CD4-positive, alpha-beta T cell (primary cell): ENCODE results near the gene GMEB2. TPM values are rescaled to one million over a fixed set of nuclear protein-coding genes. Genes with fewer than 3 reads are reported as not detected.

Experiments used
- ATAC-seq: fragments of 200-7000 bp; cut with Tn5 transposase; one replicate; pipeline ENCODE4 v1.10.0; 2022; ENCODE audit warnings: mild to moderate bottlenecking; ENCODE audit not compliant: poor library complexity
- CTCF ChIA-PET: fragments of 350-600 bp; sonication (Branson Sonifier 250); formaldehyde crosslinking; loops from one replicate; lab custom pipeline; 2021; ENCODE audit warnings: antibody characterized with exemption, inconsistent platforms; lab: Charles Lee
- POLR2A ChIA-PET: fragments of 350-600 bp; sonication (Branson Sonifier 250); formaldehyde crosslinking; loops from one replicate; lab custom pipeline; 2021; ENCODE audit warnings: antibody characterized with exemption, inconsistent platforms; lab: Charles Lee
- DNase-seq, 14 experiments: peaks; one replicate each; pipeline ENCODE4 v3.0.0-alpha.2; 2013 to 2020; ENCODE audit warnings: mixed read lengths in 2 of 14
- H3K27ac ChIP-seq, 2 donors: one replicate each; pipeline versions ENCODE4 v1.5.1 to v1.7.0; 2013; ENCODE audit warnings: low read length in 2 of 2, low read depth in 1 of 2, mild to moderate bottlenecking in 1 of 2
- H3K27me3 ChIP-seq, 2 experiments: 1 replicate in 1 of 2; 2 replicates in 1 of 2; pipeline versions ENCODE4 v1.6.1 to v1.7.0; 2013; ENCODE audit warnings: low read length in 2 of 2, control low read depth in 1 of 2, mild to moderate bottlenecking in 1 of 2, moderate library complexity in 1 of 2; ENCODE audit not compliant: insufficient read depth in 2 of 2, control insufficient read depth in 1 of 2
- H3K36me3 ChIP-seq: one replicate; pipeline ENCODE4 v1.6.1; 2013; ENCODE audit warnings: low read length, control low read depth; ENCODE audit not compliant: insufficient read depth
- H3K4me1 ChIP-seq: one replicate; pipeline ENCODE4 v1.6.1; 2013; ENCODE audit warnings: low read length, control low read depth; ENCODE audit not compliant: insufficient read depth
- H3K4me3 ChIP-seq: one replicate; pipeline ENCODE4 v1.5.1; 2013; ENCODE audit warnings: mild to moderate bottlenecking, low read length, moderate library complexity
- H3K9me3 ChIP-seq, 2 experiments: 1 replicate in 1 of 2; 2 replicates in 1 of 2; pipeline versions ENCODE4 v1.6.1 to v1.7.0; 2013; ENCODE audit warnings: low read length in 2 of 2, mild to moderate bottlenecking in 2 of 2, control low read depth in 1 of 2, moderate library complexity in 1 of 2; ENCODE audit not compliant: control insufficient read depth in 1 of 2, insufficient read depth in 1 of 2
- H3K27ac Mint-ChIP-seq: one replicate; pipeline ENCODE4 v1.8.0; 2020; ENCODE audit warnings: mixed read lengths
- H3K27me3 Mint-ChIP-seq: one replicate; pipeline ENCODE4 v1.8.0; 2021; ENCODE audit warnings: mixed read lengths
- H3K36me3 Mint-ChIP-seq: one replicate; pipeline ENCODE4 v1.8.0; 2021; ENCODE audit warnings: low read depth, mixed read lengths
- H3K4me1 Mint-ChIP-seq: one replicate; pipeline ENCODE4 v1.8.0; 2021; ENCODE audit warnings: low read depth, mixed read lengths
- H3K4me3 Mint-ChIP-seq: one replicate; pipeline ENCODE4 v1.8.0; 2020; ENCODE audit warnings: mild to moderate bottlenecking, mixed read lengths
- H3K9me3 Mint-ChIP-seq: one replicate; pipeline ENCODE4 v1.8.0; 2020; ENCODE audit warnings: mixed read lengths
- CTCF ChIP-seq: fragments of 200-600 bp; IDR thresholded peaks from one replicate; pipeline ENCODE4 v1.8.0; 2022; ENCODE audit warnings: antibody characterized with exemption, mild to moderate bottlenecking
- intact Hi-C, 2 experiments: fragments of 100-400 bp; cut with DNase I in 1 of 2; cut with micrococcal nuclease in 1 of 2; formaldehyde crosslinking; loops; one replicate each; pipeline versions ENCODE4 v1.15.1 to v1.9.0; 2023 to 2025; cut with DNase I, micrococcal nuclease
- total RNA-seq, 174 experiments: library from RNA in 2 of 174; stranded (reverse) in 2 of 174; gene quantifications; one replicate each; pipeline ENCODE4 v1.2.3 and lab custom pipeline; 2021 to 2026

The GMEB2 gene
- total RNA-seq, 2 experiments from 2014 or later = 32.9 to 34.0 TPM

DNA sequence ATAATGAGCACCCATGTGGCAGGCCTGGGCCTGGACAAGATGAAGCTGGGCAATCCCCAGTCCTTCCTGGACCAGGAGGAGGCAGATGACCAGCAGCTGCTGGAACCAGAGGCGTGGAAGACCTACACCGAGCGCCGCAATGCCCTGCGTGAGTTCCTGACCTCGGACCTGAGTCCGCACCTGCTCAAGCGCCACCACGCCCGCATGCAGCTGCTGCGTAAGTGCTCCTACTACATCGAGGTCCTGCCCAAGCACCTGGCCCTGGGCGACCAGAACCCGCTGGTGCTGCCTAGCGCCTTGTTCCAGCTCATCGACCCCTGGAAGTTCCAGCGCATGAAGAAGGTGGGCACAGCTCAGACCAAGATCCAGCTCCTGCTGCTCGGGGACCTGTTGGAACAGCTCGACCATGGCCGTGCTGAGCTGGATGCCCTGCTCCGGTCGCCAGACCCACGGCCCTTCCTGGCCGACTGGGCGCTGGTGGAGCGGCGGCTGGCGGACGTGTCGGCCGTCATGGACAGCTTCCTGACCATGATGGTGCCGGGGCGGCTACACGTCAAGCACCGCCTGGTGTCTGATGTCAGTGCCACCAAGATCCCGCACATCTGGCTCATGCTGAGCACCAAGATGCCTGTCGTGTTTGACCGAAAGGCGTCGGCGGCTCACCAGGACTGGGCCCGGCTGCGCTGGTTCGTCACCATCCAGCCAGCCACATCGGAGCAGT lies 71.1 kb downstream of the GMEB2 start:
- H3K4me3 Mint-ChIP-seq = no peak overlapping the region
- Histone ChIP-seq H3K36me3 (peaks cover 11% of the 10 kb centered on the region), H3K27me3 (no peaks in the 10 kb centered on the region), H3K27ac (no peak overlapping the region), H3K4me3 (no peak overlapping the region), H3K9me3 (peaks cover 0 to 3% of the 10 kb centered on the region in 2 experiments), H3K4me1 (peaks cover 31% of the 10 kb centered on the region)
- DNase-seq (no peak), ATAC-seq (no peak)
- no peak overlapping the region for H3K27ac Mint-ChIP-seq
- H3K36me3 Mint-ChIP-seq = peaks cover 11% of the 10 kb centered on the region
- H3K9me3 Mint-ChIP-seq = no peaks in the 10 kb centered on the region
- POLR2A ChIA-PET = interaction anchor here (1.5 to 2.6 kb wide), 3 partner anchors 12 to 71 kb away, joined by 4 to 16 read pairs (median 10); partner anchors contain the start of genes GMEB2 and PTK6
- TF ChIP-seq CTCF = no peak
- no peaks in the 10 kb centered on the region for H3K27me3 Mint-ChIP-seq
- intact Hi-C loops = no loop called here
- peaks cover 18% of the 10 kb centered on the region for H3K4me1 Mint-ChIP-seq
- CTCF ChIA-PET = no interaction called here

GRCh38 chr20:63554361-63555278 lies 72.3 kb downstream of the GMEB2 start:
- Histone ChIP-seq H3K9me3 (peaks cover 0 to 3% of the 10 kb centered on the region in 2 experiments), H3K4me3 (peak overlapping the region; percentile 68), H3K27me3 (no peaks in the 10 kb centered on the region), H3K4me1 (peaks cover 31% of the 10 kb centered on the region), H3K27ac (no peak overlapping the region), H3K36me3 (no peaks in the 10 kb centered on the region)
- Mint-ChIP-seq H3K4me1 (peaks cover 18% of the 10 kb centered on the region), H3K36me3 (peaks cover 6% of the 10 kb centered on the region), H3K27me3 (no peaks in the 10 kb centered on the region), H3K9me3 (no peaks in the 10 kb centered on the region), H3K27ac (peak overlapping the region; percentile 53), H3K4me3 (peak overlapping the region; percentile 84)
- peak in 3 of 14 experiments; percentile 25 to 54 (median 43) for DNase-seq
- TF ChIP-seq CTCF = no peak
- no peak for ATAC-seq
- intact Hi-C loops = loop anchor here in 1 of 2 experiments (1.0 kb wide), 1 partner anchor 311 kb away; the partner anchor contains the start of gene TPD52L2
- ChIA-PET POLR2A (interaction anchor here (0.9 to 2.6 kb wide), 6 partner anchors 13 to 182 kb away, joined by 3 to 16 read pairs (median 4); partner anchors contain the start of genes GMEB2, LIME1 and PTK6), CTCF (interaction anchor here (0.9 kb wide), 1 partner anchor 17 kb away, joined by 3 read pairs; no protein-coding TSS in a partner anchor)

GRCh38 chr20:63553933-63554290 lies 73.0 kb downstream of the GMEB2 start, which contains the start of gene FNDC11:
FNDC11 (plus strand) TSS chr20:63554159; CDS start chr20:63555664, 1,505 bp downstream.
- DNase-seq (peak in 7 of 14 experiments; percentile 12 to 62 (median 43)), ATAC-seq (no peak)
- Mint-ChIP-seq H3K27ac (peak within 1 kb of the TSS; percentile 91), H3K4me3 (peak within 1 kb of the TSS; percentile 90), H3K36me3 (peaks cover 2% of the 10 kb centered on the region), H3K9me3 (no peaks in the 10 kb centered on the region), H3K4me1 (peaks cover 18% of the 10 kb centered on the region), H3K27me3 (no peaks in the 10 kb centered on the region)
- Histone ChIP-seq H3K36me3 (no peaks in the 10 kb centered on the region), H3K4me3 (peak within 1 kb of the TSS; percentile 68), H3K4me1 (peaks cover 35% of the 10 kb centered on the region), H3K27ac (peak within 1 kb of the TSS; percentile 73 to 82), H3K27me3 (no peaks in the 10 kb centered on the region), H3K9me3 (peaks cover 0 to 3% of the 10 kb centered on the region in 2 experiments)
- TF ChIP-seq CTCF = no peak
- POLR2A ChIA-PET = interaction anchor here (0.9 to 2.6 kb wide), 5 partner anchors 14 to 143 kb away, joined by 3 to 21 read pairs (median 4); partner anchors contain the start of gene GMEB2
- CTCF ChIA-PET = no interaction called here
- intact Hi-C loops = loop anchor here (1.0 to 2.0 kb wide), 4 partner anchors 15 to 311 kb away; partner anchors contain the start of genes PPDPF (in 1 of the 2) and TPD52L2 (in 1 of the 2)
